GM12878 (cell line): ENCODE data around the gene TPRKB. TPM values are rescaled to one million over a fixed set of nuclear protein-coding genes. Genes with fewer than 3 reads are reported as not detected.
"Not testable (repeated sequence)": the region's sequence is repeated elsewhere in the genome, so short reads cannot be mapped to it uniquely, and the experiment has no call there.

Source experiments
- ATAC-seq: fragments of 200-7000 bp; cut with Tn5 transposase; 3 replicates; pipeline ENCODE4 v1.9.1; 2020; ENCODE audit warnings: mild to moderate bottlenecking, moderate library complexity
- BruUV-seq: library from RNA; stranded (reverse); fragments of 400-500 nt; replicated peaks from 2 replicates; lab custom pipeline; 2021; lab: Mats Ljungman, UMichigan
- CTCF ChIA-PET: fragments of 300-600 bp; sonication (Branson Sonifier 250); formaldehyde crosslinking; extraction: SDS; loops from one replicate; lab custom pipeline; 2021; ENCODE audit warnings: inconsistent platforms; lab: Yijun Ruan, JAX
- POLR2A ChIA-PET: fragments of 350-600 bp; formaldehyde crosslinking; extraction: SDS; loops from one replicate; lab custom pipeline; 2021; ENCODE audit warnings: inconsistent platforms; lab: Charles Lee
- RAD21 ChIA-PET: fragments of 300-600 bp; sonication (Branson Sonifier 250); formaldehyde crosslinking; loops from one replicate; lab custom pipeline; 2023; ENCODE audit warnings: antibody characterized with exemption; ENCODE audit not compliant: unreplicated experiment; lab: Charles Lee
- SMC1A ChIA-PET: fragments of 300-600 bp; sonication (Branson Sonifier 250); formaldehyde crosslinking; loops from one replicate; lab custom pipeline; 2023; ENCODE audit not compliant: unreplicated experiment, uncharacterized antibody; lab: Charles Lee
- DNase-seq: peaks from one replicate; pipeline ENCODE4 v3.0.0-alpha.2; 2011; ENCODE audit warnings: low read depth, low spot score
- FAIRE-seq: peaks from 3 replicates; lab custom pipeline; 2011; peaks lifted over from hg19 to GRCh38; lab: Jason Lieb, UNC
- H2AFZ ChIP-seq: 2 replicates; pipeline ENCODE4 v1.6.0; 2011; ENCODE audit warnings: low read depth, low read length, control low read depth; ENCODE audit not compliant: control insufficient read depth
- H3K27ac ChIP-seq: 2 replicates; pipeline ENCODE4 v1.5.1; 2011; ENCODE audit warnings: control low read depth; ENCODE audit not compliant: control insufficient read depth, insufficient read depth
- H3K27me3 ChIP-seq, 2 experiments: replicated peaks in 1 of 2; 2 replicates each; pipeline versions ENCODE4 v1.6.0 to v1.6.1; 2011; ENCODE audit warnings: low read length in 1 of 2; ENCODE audit not compliant: control insufficient read depth in 2 of 2, insufficient read depth in 2 of 2
- H3K36me3 ChIP-seq, 2 experiments: 2 replicates each; pipeline ENCODE4 v1.5.1; 2011; ENCODE audit warnings: low read length in 1 of 2; ENCODE audit not compliant: control insufficient read depth in 2 of 2, insufficient read depth in 2 of 2
- H3K4me1 ChIP-seq: 2 replicates; pipeline ENCODE4 v1.6.1; 2011; ENCODE audit warnings: mild to moderate bottlenecking, low read length, moderate library complexity, mixed read lengths; ENCODE audit not compliant: control insufficient read depth, insufficient read depth
- H3K4me2 ChIP-seq: 2 replicates; pipeline ENCODE4 v1.6.0; 2011; ENCODE audit warnings: control low read depth; ENCODE audit not compliant: control insufficient read depth, insufficient read depth
- H3K4me3 ChIP-seq: fragments of 200-600 bp; sonication (generic); 2 replicates; pipeline ENCODE4 v1.5.1; 2016
- H3K79me2 ChIP-seq: 2 replicates; pipeline ENCODE4 v1.6.0; 2011; ENCODE audit warnings: low read length; ENCODE audit not compliant: control insufficient read depth, insufficient read depth
- H3K9ac ChIP-seq: 2 replicates; pipeline ENCODE4 v1.8.0; 2011; ENCODE audit warnings: low read length, control low read depth, mixed read lengths; ENCODE audit not compliant: control insufficient read depth, insufficient read depth
- H3K9me3 ChIP-seq: replicated peaks from 3 replicates; pipeline ENCODE4 v1.5.1; 2011; ENCODE audit warnings: mild to moderate bottlenecking, low read length; ENCODE audit not compliant: control insufficient read depth, insufficient read depth
- H4K20me1 ChIP-seq: 2 replicates; pipeline ENCODE4 v1.6.0; 2011; ENCODE audit not compliant: control insufficient read depth, insufficient read depth
- BACH1 ChIP-seq: fragments of 450-650 bp; IDR thresholded peaks from 2 replicates; pipeline ENCODE4 v1.6.1; 2017; ENCODE audit warnings: mild to moderate bottlenecking, borderline replicate concordance
- BCL11A ChIP-seq: IDR thresholded peaks from 2 replicates; pipeline ENCODE4 v1.6.1; 2011; ENCODE audit warnings: low read depth, low read length
- CEBPZ ChIP-seq: fragments of 150-350 bp; IDR thresholded peaks from 2 replicates; pipeline ENCODE4 v1.6.1; 2016; ENCODE audit warnings: low read depth, low read length
- E2F4 ChIP-seq: IDR thresholded peaks from 2 replicates; pipeline ENCODE4 v1.6.1; 2012; ENCODE audit warnings: low read depth, low read length, improper control_type of control experiment
- ESRRA ChIP-seq: IDR thresholded peaks from 2 replicates; pipeline ENCODE4 v1.6.1; 2012; ENCODE audit warnings: mild to moderate bottlenecking, low read length, improper control_type of control experiment
- HDGF ChIP-seq: fragments of 450-650 bp; IDR thresholded peaks from 2 replicates; pipeline ENCODE4 v1.6.1; 2016; ENCODE audit warnings: antibody characterized with exemption
- HSF1 ChIP-seq: fragments of 150-350 bp; IDR thresholded peaks from 2 replicates; pipeline ENCODE4 v1.6.1; 2014; ENCODE audit warnings: mild to moderate bottlenecking, low read depth, low read length
- NR2C1 ChIP-seq: fragments of 450-650 bp; IDR thresholded peaks from 2 replicates; pipeline ENCODE4 v1.6.1; 2017; ENCODE audit warnings: antibody characterized with exemption, mild to moderate bottlenecking, moderate library complexity
- RAD51 ChIP-seq: fragments of 450-650 bp; IDR thresholded peaks from 2 replicates; pipeline ENCODE4 v1.6.1; 2016; ENCODE audit warnings: moderate library complexity, mild to moderate bottlenecking, inconsistent platforms
- USF1 ChIP-seq: IDR thresholded peaks from 2 replicates; pipeline ENCODE4 v1.6.1; 2011; ENCODE audit warnings: borderline replicate concordance, low read depth, mild to moderate bottlenecking, moderate library complexity, mixed read lengths, low read length; ENCODE audit not compliant: insufficient read depth; ENCODE audit errors: extremely low read length
- ZSCAN29 ChIP-seq: fragments of 450-650 bp; IDR thresholded peaks from 2 replicates; pipeline ENCODE4 v1.6.1; 2017; ENCODE audit warnings: mild to moderate bottlenecking, moderate library complexity
- whole genome bisulfite sequencing: methylation state at CpG from one replicate; pipeline ENCODE4 v1.1.6; 2016; ENCODE audit warnings: low lambda C conversion rate; ENCODE audit not compliant: insufficient replicate concordance, insufficient coverage; ENCODE audit errors: missing lambda C conversion rate; 5-methylcytosine and 5-hydroxymethylcytosine counted together
- in situ Hi-C: fragments of 300-500 bp; cut with MboI; formaldehyde crosslinking; loops from 9 replicates; pipeline ENCODE4 v1.14.3; 2018; ENCODE audit warnings: mixed read lengths
- intact Hi-C: fragments of 100-400 bp; cut with micrococcal nuclease; formaldehyde crosslinking; loops from one replicate; pipeline ENCODE4 v1.14.2; 2022; ENCODE audit not compliant: unreplicated experiment
- polyA plus RNA-seq, 11 experiments: library from polyadenylated mRNA; depleted of rRNA in 4 of 11; unstranded in 6 of 11; stranded (reverse) in 5 of 11; fragments of >200 nt; fragmentation: Nextera tagmentation in 4 of 11; fragmentation: Illumina TruSeq in 1 of 11; extraction: Ambion mirVana in 4 of 11; extraction: Trizol in 1 of 11; gene quantifications; 1 replicate in 1 of 11; 2 replicates in 10 of 11; pipeline versions ENCODE4 v1.2.1 to v1.2.3, GENCODE V29; 2011 to 2016; ENCODE audit warnings: inconsistent platforms in 2 of 11, missing spikeins in 2 of 11, low read depth in 1 of 11
- total RNA-seq, 4 experiments: library from RNA; depleted of rRNA in 3 of 4; stranded (reverse); fragments of >200 nt in 3 of 4; fragmentation: Illumina TruSeq in 1 of 4; extraction: Trizol in 1 of 4; gene quantifications; 2 replicates each; pipeline versions ENCODE4 v1.2.1 to v1.2.3, GENCODE V29; 2013 to 2021

Gene TPRKB
- total and polyA plus RNA-seq, 10 of the 15 experiments (the other 5 are each of a cell fraction or from before 2014, with no cell fraction given) = 28.1 to 129 (median 67.2) TPM

- TF ChIP-seq CEBPZ = no peak
- no peak for TF ChIP-seq RAD51
- TF ChIP-seq BACH1 = no peak
- TF ChIP-seq USF1 = no peak
- TF ChIP-seq ZSCAN29 = no peak
- no peak for TF ChIP-seq HSF1
- no peak for TF ChIP-seq E2F4
- no peak for TF ChIP-seq NR2C1
- TF ChIP-seq HDGF = no peak
- TF ChIP-seq BCL11A = no peak
- TF ChIP-seq ESRRA = no peak
These were observed 9.1 kb downstream of the TPRKB start (continued) for GRCh38 chr2:73728043-73728442.

- BruUV-seq, H2AFZ ChIP-seq, FAIRE-seq, H3K9ac ChIP-seq, H3K27me3 ChIP-seq, H3K9me3 ChIP-seq, H4K20me1 ChIP-seq, ATAC-seq, in situ Hi-C loops, H3K4me2 ChIP-seq, H3K4me3 ChIP-seq, POLR2A ChIA-PET, H3K79me2 ChIP-seq, intact Hi-C loops, SMC1A ChIA-PET, H3K4me1 ChIP-seq, DNase-seq, H3K27ac ChIP-seq, CTCF ChIA-PET, RAD21 ChIA-PET: not testable (repeated sequence)
- peaks cover 5 to 13% of the 10 kb centered on the region in 2 experiments for H3K36me3 ChIP-seq
- no CpG with 5 or more reads among the region's 1 CpG for WGBS
These were observed 10.5 kb downstream of the TPRKB start for GRCh38 chr2:73726657-73727056.
